NCI-H345 treated with DMSO at 0.1 percent for 48 hours (cell line): Measurements from ENCODE around the gene HDAC5.
"Not testable (repeated sequence)": the region's sequence is repeated elsewhere in the genome, so short reads cannot be mapped to it uniquely, and the experiment has no call there.

Source experiments
- DNase-seq: peaks from one replicate; lab custom pipeline; 2025; ENCODE audit not compliant: unreplicated experiment; lab: John Stamatoyannopoulos, UW

Gene HDAC5

DNA sequence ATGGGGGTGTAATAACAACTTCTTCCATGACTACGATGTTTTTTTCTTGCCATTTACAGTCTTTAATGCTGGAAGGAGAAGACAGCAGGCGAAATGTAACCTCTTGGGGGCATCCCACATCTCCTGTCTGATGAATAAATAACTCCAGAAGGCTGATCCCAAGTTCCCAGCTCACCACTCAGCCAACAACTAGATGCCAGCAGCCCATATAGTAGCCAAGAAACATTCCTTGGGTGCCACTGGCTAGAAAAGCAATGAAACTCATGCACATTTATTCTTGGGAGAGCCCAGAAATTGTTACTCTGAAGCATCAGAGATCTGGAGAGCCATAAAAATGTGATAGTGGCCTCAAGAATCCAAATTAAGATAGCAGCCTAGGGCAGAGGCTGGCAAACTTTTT is 86.0 kb downstream of the HDAC5 start:
- DNase-seq: no peak

- not testable (repeated sequence) for DNase-seq
These were observed 88.8 kb downstream of the HDAC5 start for GRCh38 chr17:44034688-44035087.

DNA sequence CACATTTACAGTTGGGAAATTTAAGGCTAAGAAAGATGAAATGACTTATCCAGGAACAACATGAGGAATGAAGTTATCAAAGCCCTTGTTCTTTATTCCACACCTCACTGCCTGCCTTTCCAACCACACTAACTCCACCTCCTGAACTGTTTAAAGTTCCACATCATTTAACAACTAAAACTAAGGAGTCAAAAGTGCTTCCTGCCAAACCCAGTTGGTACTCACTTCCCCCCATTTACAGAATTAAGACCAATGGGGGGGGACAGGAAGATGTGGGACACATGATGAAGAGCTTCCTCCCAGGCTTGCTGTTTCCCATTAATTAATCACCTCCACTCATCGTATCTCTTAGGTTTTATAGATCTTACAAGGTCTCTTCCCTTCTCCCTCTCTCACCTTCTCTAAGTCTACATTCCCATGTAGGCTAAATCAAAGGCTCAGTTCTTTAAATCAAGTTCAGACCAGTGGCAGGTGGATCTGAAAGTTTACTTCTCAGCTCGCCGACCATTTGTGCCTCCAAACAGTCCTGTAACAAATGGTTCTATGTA is 89.5 kb downstream of the HDAC5 start:
- no peak for DNase-seq

DNA sequence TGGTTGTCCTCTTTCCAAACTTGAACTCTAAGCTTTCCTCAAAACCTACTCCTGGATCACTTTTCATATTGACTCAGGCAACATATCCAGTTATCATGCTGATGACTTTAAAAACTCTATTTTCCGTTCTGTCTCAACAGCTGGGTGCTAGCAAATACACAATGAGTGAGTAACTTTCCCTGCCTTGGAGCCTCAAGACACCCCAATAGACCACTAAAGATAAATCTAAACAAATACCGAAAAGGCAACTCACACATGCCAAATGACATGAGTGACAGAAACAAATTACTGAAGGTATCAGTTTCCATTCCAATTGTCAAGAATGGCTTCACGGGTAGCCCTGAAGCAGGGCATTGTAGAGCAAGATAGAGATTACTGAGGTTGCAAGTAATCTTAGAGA is 93.0 kb downstream of the HDAC5 start:
- DNase-seq: no peak

DNA sequence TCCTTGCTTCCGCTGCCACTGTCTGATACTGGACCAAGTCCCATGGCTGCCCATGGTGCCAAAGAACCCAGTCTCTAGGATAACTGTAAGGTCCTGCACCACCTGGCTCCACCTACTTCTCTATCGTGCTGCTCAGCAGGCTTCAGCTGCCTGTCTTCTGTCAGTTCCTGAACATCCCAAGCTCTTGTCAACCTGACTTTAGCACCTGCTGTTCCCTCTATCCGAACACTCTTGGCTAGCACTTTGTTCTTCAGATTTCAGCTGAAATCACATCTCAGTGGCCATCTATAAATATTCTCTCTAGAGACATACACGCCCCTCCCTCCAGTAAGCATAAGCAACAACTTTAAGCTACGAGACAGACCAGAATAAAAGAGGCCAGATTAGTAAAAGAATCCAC is 93.7 kb downstream of the HDAC5 start:
- DNase-seq: no peak
